ENCODE data around the gene SLC38A8. TPM values are rescaled to one million over a fixed set of nuclear protein-coding genes. Genes with fewer than 3 reads are reported as not detected.

The SLC38A8 gene
- total RNA-seq, 3 donors from 2014 or later (not counting 1 experiment from before 2014, with no cell fraction given), result not detected

GRCh38 chr16:84069540-84069939, 26.9 kb upstream of the SLC38A8 start:
- Mint-ChIP-seq H3K9me3 (no peaks in the 10 kb centered on the region), H3K36me3 (peaks cover 23% of the 10 kb centered on the region), H3K4me3 (no peak overlapping the region), H3K27me3 (ENCODE audit: low read depth in 2 of 2) (no peaks in the 10 kb centered on the region), H3K4me1 (peaks cover 0 to 3% of the 10 kb centered on the region in 2 donors), H3K27ac (peak overlapping the region in 1 of 2 donors; percentile 37)
- Histone ChIP-seq H3K27me3 (ENCODE audit: control insufficient read depth, insufficient read depth, low read length) (no peaks in the 10 kb centered on the region), H3K4me1 (ENCODE audit: control insufficient read depth, insufficient read depth, low read length) (peaks cover 4% of the 10 kb centered on the region), H3K4me3 (ENCODE audit: low read length) (no peak overlapping the region), H3K27ac (ENCODE audit: low read length) (no peak overlapping the region), H3K36me3 (ENCODE audit: control insufficient read depth, insufficient read depth, low read length) (peaks cover 78% of the 10 kb centered on the region), H3K9me3 (ENCODE audit: control insufficient read depth, insufficient read depth, low read length) (no peaks in the 10 kb centered on the region)
- DNase-seq, result no peak
- peak in 1 of 3 donors; percentile 39 for ATAC-seq
- intact Hi-C loops (cut with micrococcal nuclease), result no loop called here
- 92% methylated on average over 6 of the region's 6 CpGs for WGBS (ENCODE audit: insufficient coverage)
- TF ChIP-seq CTCF (IDR thresholded peaks at IDR 0.05), result no peak

GRCh38 chr16:84068783-84069462, 26.3 kb upstream of the SLC38A8 start:
- Mint-ChIP-seq H3K27ac (peak overlapping the region in 1 of 2 donors; percentile 37), H3K4me1 (peaks cover 0 to 3% of the 10 kb centered on the region in 2 donors), H3K36me3 (peaks cover 23% of the 10 kb centered on the region), H3K9me3 (no peaks in the 10 kb centered on the region), H3K4me3 (no peak overlapping the region), H3K27me3 (ENCODE audit: low read depth in 2 of 2) (no peaks in the 10 kb centered on the region)
- intact Hi-C loops (cut with micrococcal nuclease), result no loop called here
- ATAC-seq, result no peak
- no peaks in the 10 kb centered on the region for H3K9me3 ChIP-seq (ENCODE audit: control insufficient read depth, insufficient read depth, low read length)
- H3K4me1 ChIP-seq (ENCODE audit: control insufficient read depth, insufficient read depth, low read length), result peaks cover 4% of the 10 kb centered on the region
- H3K27ac ChIP-seq (ENCODE audit: low read length), result no peak overlapping the region
- no peak overlapping the region for H3K4me3 ChIP-seq (ENCODE audit: low read length)
- H3K27me3 ChIP-seq (ENCODE audit: control insufficient read depth, insufficient read depth, low read length), result no peaks in the 10 kb centered on the region
- no peak for DNase-seq
- 85% methylated on average over 13 of the region's 13 CpGs for WGBS (ENCODE audit: insufficient coverage)
- no peak for TF ChIP-seq CTCF (IDR thresholded peaks at IDR 0.05)
- H3K36me3 ChIP-seq (ENCODE audit: control insufficient read depth, insufficient read depth, low read length), result peaks cover 79% of the 10 kb centered on the region

- no peak for DNase-seq
- Histone ChIP-seq H3K36me3 (ENCODE audit: control insufficient read depth, insufficient read depth, low read length) (peaks cover 83% of the 10 kb centered on the region), H3K27ac (ENCODE audit: low read length) (no peak overlapping the region), H3K4me1 (ENCODE audit: control insufficient read depth, insufficient read depth, low read length) (peaks cover 4% of the 10 kb centered on the region), H3K9me3 (ENCODE audit: control insufficient read depth, insufficient read depth, low read length) (no peaks in the 10 kb centered on the region), H3K27me3 (ENCODE audit: control insufficient read depth, insufficient read depth, low read length) (no peaks in the 10 kb centered on the region), H3K4me3 (ENCODE audit: low read length) (no peak overlapping the region)
- peaks cover 23% of the 10 kb centered on the region for H3K36me3 Mint-ChIP-seq
- intact Hi-C loops (cut with micrococcal nuclease), result no loop called here
- no peak for TF ChIP-seq CTCF (IDR thresholded peaks at IDR 0.05)
- H3K27ac Mint-ChIP-seq, result no peak overlapping the region
- over 99% methylated on average over 8 of the region's 8 CpGs for WGBS (ENCODE audit: insufficient coverage)
- H3K4me3 Mint-ChIP-seq, result no peak overlapping the region
- no peaks in the 10 kb centered on the region for H3K27me3 Mint-ChIP-seq (ENCODE audit: low read depth in 2 of 2)
- peaks cover 0 to 3% of the 10 kb centered on the region in 2 donors for H3K4me1 Mint-ChIP-seq
- no peak for ATAC-seq
- H3K9me3 Mint-ChIP-seq, result no peaks in the 10 kb centered on the region
These were observed 25.4 kb upstream of the SLC38A8 start for GRCh38 chr16:84068041-84068440.

- 93% methylated on average over 9 of the region's 9 CpGs for WGBS (ENCODE audit: insufficient coverage)
- H3K27ac Mint-ChIP-seq, result no peak overlapping the region
- no peak for ATAC-seq
- no peak overlapping the region for H3K4me3 Mint-ChIP-seq
- intact Hi-C loops (cut with micrococcal nuclease), result no loop called here
- Histone ChIP-seq H3K4me1 (ENCODE audit: control insufficient read depth, insufficient read depth, low read length) (peaks cover 4% of the 10 kb centered on the region), H3K36me3 (ENCODE audit: control insufficient read depth, insufficient read depth, low read length) (peaks cover 87% of the 10 kb centered on the region), H3K27me3 (ENCODE audit: control insufficient read depth, insufficient read depth, low read length) (no peaks in the 10 kb centered on the region), H3K27ac (ENCODE audit: low read length) (no peak overlapping the region), H3K9me3 (ENCODE audit: control insufficient read depth, insufficient read depth, low read length) (no peaks in the 10 kb centered on the region), H3K4me3 (ENCODE audit: low read length) (no peak overlapping the region)
- DNase-seq, result no peak
- H3K27me3 Mint-ChIP-seq (ENCODE audit: low read depth in 2 of 2), result no peaks in the 10 kb centered on the region
- H3K36me3 Mint-ChIP-seq, result peaks cover 23% of the 10 kb centered on the region
- peaks cover 0 to 3% of the 10 kb centered on the region in 2 donors for H3K4me1 Mint-ChIP-seq
- no peak for TF ChIP-seq CTCF (IDR thresholded peaks at IDR 0.05)
- H3K9me3 Mint-ChIP-seq, result no peaks in the 10 kb centered on the region
These were observed 25.0 kb upstream of the SLC38A8 start for GRCh38 chr16:84067640-84068039.
